ENCODE results near the gene CRYZL1.

- no peak for TF ChIP-seq CTCF (IDR thresholded peaks at IDR 0.05; ENCODE audit: borderline replicate concordance, extremely low read depth, low read length, poor library complexity, severe bottlenecking)
- TF ChIP-seq EZH2 (IDR thresholded peaks at IDR 0.05; ENCODE audit: borderline replicate concordance, low read depth, low read length, severe bottlenecking): no peak
These were observed 7.3 kb downstream of the CRYZL1 start for GRCh38 chr21:33634254-33634653.
